AG04449 (cell line): Measurements from ENCODE around the gene MYL11.

Experiments used
- CTCF ChIA-PET: fragments of 350-600 bp; formaldehyde crosslinking; extraction: SDS; loops from one replicate; lab custom pipeline; 2021; ENCODE audit warnings: antibody characterized with exemption; lab: Yijun Ruan, JAX
- POLR2A ChIA-PET: fragments of 400-600, 350-600 bp; formaldehyde crosslinking; extraction: SDS; loops from one replicate; lab custom pipeline; 2020; ENCODE audit warnings: antibody characterized with exemption, inconsistent platforms; lab: Yijun Ruan, JAX
- DNase-seq: peaks from one replicate; pipeline ENCODE4 v3.0.0-alpha.2; 2010; ENCODE audit warnings: low read depth, low spot score
- H3K4me3 ChIP-seq: 2 replicates; pipeline ENCODE4 v1.5.1; 2011; ENCODE audit warnings: low read depth, mild to moderate bottlenecking, control low read depth, low read length
- CTCF ChIP-seq: IDR thresholded peaks from one replicate; pipeline ENCODE4 v1.5.1; 2011; ENCODE audit warnings: mild to moderate bottlenecking, moderate library complexity, low read length, control low read depth, inconsistent platforms; ENCODE audit not compliant: insufficient read depth; ENCODE audit errors: missing control alignments

The MYL11 gene

GRCh38 chr16:30357715-30358576 lies 16.7 kb upstream of the MYL11 start:
- H3K4me3 ChIP-seq, result no peak overlapping the region
- ChIA-PET POLR2A (no interaction called here), CTCF (interaction anchor here (1.2 kb wide), 1 partner anchor 11 kb away, joined by 4 read pairs; no protein-coding TSS in a partner anchor)
- no peak for TF ChIP-seq CTCF
- DNase-seq, result no peak

GRCh38 chr16:30358577-30358936 lies 16.0 kb upstream of the MYL11 start:
- CTCF ChIA-PET, result interaction anchor here (1.2 kb wide), 1 partner anchor 10 kb away, joined by 4 read pairs; no protein-coding TSS in a partner anchor
- H3K4me3 ChIP-seq, result no peak overlapping the region
- no peak for DNase-seq
- TF ChIP-seq CTCF, result no peak
- POLR2A ChIA-PET, result no interaction called here

GRCh38 chr16:30358990-30359870 lies 15.4 kb upstream of the MYL11 start:
- no peak for TF ChIP-seq CTCF
- no peak overlapping the region for H3K4me3 ChIP-seq
- DNase-seq, result no peak
- ChIA-PET CTCF (interaction anchor here (1.2 to 1.5 kb wide), 4 partner anchors 10 to 51 kb away, joined by 3 to 5 read pairs (median 4); partner anchors contain the start of gene TBC1D10B), POLR2A (no interaction called here)

- no peak overlapping the region for H3K4me3 ChIP-seq
- POLR2A ChIA-PET, result no interaction called here
- CTCF ChIA-PET, result interaction anchor here (1.2 to 1.5 kb wide), 3 partner anchors 9 to 50 kb away, joined by 3 to 5 read pairs (median 3); partner anchors contain the start of gene TBC1D10B
- TF ChIP-seq CTCF, result no peak
- DNase-seq, result no peak
Observed at GRCh38 chr16:30359871-30360170, 14.8 kb upstream of the MYL11 start.

GRCh38 chr16:30361180-30361579 lies 13.4 kb upstream of the MYL11 start:
- no peak for DNase-seq
- no peak for TF ChIP-seq CTCF
- CTCF ChIA-PET, result interaction anchor here (0.6 kb wide), 1 partner anchor 10 kb away, joined by 3 read pairs; no protein-coding TSS in a partner anchor
- H3K4me3 ChIP-seq, result no peak overlapping the region
- POLR2A ChIA-PET, result no interaction called here

- TF ChIP-seq CTCF, result no peak
- no peak for DNase-seq
- ChIA-PET CTCF (interaction anchor here (1.0 kb wide), 1 partner anchor 44 kb away, joined by 3 read pairs; no protein-coding TSS in a partner anchor), POLR2A (interaction anchor here (1.3 kb wide), 1 partner anchor 10 kb away, joined by 6 read pairs; the partner anchor contains the start of gene CD2BP2)
- no peak overlapping the region for H3K4me3 ChIP-seq
Observed at GRCh38 chr16:30365200-30365599, 9.4 kb upstream of the MYL11 start.
